PC-9 (cell line): ENCODE measurements around the gene TRPM8. TPM values are rescaled to one million over a fixed set of nuclear protein-coding genes. Genes with fewer than 3 reads are reported as not detected.

Experiments used
- BruUV-seq: library from RNA; stranded (reverse); fragments of 400-500 nt; replicated peaks from 2 replicates; lab custom pipeline; 2021; lab: Mats Ljungman, UMichigan
- CTCF ChIA-PET: fragments of 300-600 bp; sonication (Branson Sonifier 250); formaldehyde crosslinking; loops from one replicate; lab custom pipeline; 2022; ENCODE audit warnings: antibody characterized with exemption; lab: Charles Lee
- POLR2A ChIA-PET: fragments of 300-600 bp; sonication (Branson Sonifier 250); formaldehyde crosslinking; loops from one replicate; lab custom pipeline; 2022; ENCODE audit warnings: antibody characterized with exemption; ENCODE audit not compliant: unreplicated experiment; lab: Charles Lee
- DNase-seq, 2 experiments: peaks; one replicate each; pipeline versions ENCODE4 v3.0.0 to v3.0.0-alpha.2; 2015 to 2022; ENCODE audit warnings: mixed read lengths in 1 of 2
- H2AFZ ChIP-seq: fragments of 200-600 bp; sonication (generic); 2 replicates; pipeline ENCODE4 v1.8.1; 2017; ENCODE audit warnings: antibody characterized with exemption
- H3F3A ChIP-seq: fragments of 200-600 bp; sonication (generic); 2 replicates; pipeline ENCODE4 v1.8.1; 2017; ENCODE audit warnings: antibody characterized with exemption, mild to moderate bottlenecking, low read depth; ENCODE audit not compliant: insufficient read depth
- H3K27ac ChIP-seq: fragments of 200-600 bp; sonication (generic); 2 replicates; pipeline ENCODE4 v1.6.1; 2016; ENCODE audit warnings: mixed run types
- H3K27me3 ChIP-seq: fragments of 200-600 bp; sonication (generic); 2 replicates; pipeline ENCODE4 v1.6.1; 2016; ENCODE audit warnings: low read depth, mixed run types; ENCODE audit not compliant: insufficient read depth
- H3K36me3 ChIP-seq: fragments of 200-600 bp; sonication (generic); 2 replicates; pipeline ENCODE4 v1.6.1; 2016; ENCODE audit warnings: low read depth, mixed run types
- H3K4me1 ChIP-seq: fragments of 200-600 bp; sonication (generic); replicated peaks from 2 replicates; pipeline ENCODE4 v1.6.1; 2016; ENCODE audit warnings: mixed run types; ENCODE audit not compliant: insufficient read depth
- H3K4me2 ChIP-seq: fragments of 200-600 bp; sonication (generic); 2 replicates; pipeline ENCODE4 v1.6.1; 2017; ENCODE audit warnings: mixed run types
- H3K4me3 ChIP-seq: fragments of 200-600 bp; sonication (generic); 2 replicates; pipeline ENCODE4 v1.6.1; 2016; ENCODE audit warnings: mixed run types
- H3K79me2 ChIP-seq: fragments of 200-600 bp; sonication (generic); 2 replicates; pipeline ENCODE4 v1.6.1; 2017; ENCODE audit warnings: low read depth, mixed run types
- H3K9me2 ChIP-seq: fragments of 200-600 bp; sonication (generic); 2 replicates; pipeline ENCODE4 v1.8.1; 2017; ENCODE audit warnings: mild to moderate bottlenecking; ENCODE audit not compliant: insufficient read depth
- H3K9me3 ChIP-seq: fragments of 200-600 bp; sonication (generic); 2 replicates; pipeline ENCODE4 v1.8.1; 2016; ENCODE audit warnings: low read depth; ENCODE audit not compliant: insufficient read depth
- H4K20me1 ChIP-seq: fragments of 200-600 bp; sonication (generic); 2 replicates; pipeline ENCODE4 v1.8.1; 2017; ENCODE audit not compliant: insufficient read depth
- CTCF ChIP-seq: fragments of 200-600 bp; sonication (generic); conservative IDR thresholded peaks from 2 replicates; pipeline ENCODE4 v1.6.1; 2017; ENCODE audit warnings: mixed run types, antibody characterized with exemption, mild to moderate bottlenecking, moderate library complexity
- EZH2 ChIP-seq: fragments of 200-600 bp; sonication (generic); IDR thresholded peaks from 2 replicates; pipeline ENCODE4 v1.8.0; 2017; ENCODE audit warnings: antibody characterized with exemption, low read depth
- intact Hi-C: fragments of 100-400 bp; cut with micrococcal nuclease; formaldehyde crosslinking; loops from one replicate; pipeline ENCODE4 v1.10.0; 2022; ENCODE audit not compliant: unreplicated experiment
- total RNA-seq: library from RNA; stranded (reverse); gene quantifications from 2 replicates; pipeline ENCODE4 v1.2.3, GENCODE V29; 2021

The TRPM8 gene
- total RNA-seq, 1 experiment from 2014 or later: 2.1 TPM

DNA sequence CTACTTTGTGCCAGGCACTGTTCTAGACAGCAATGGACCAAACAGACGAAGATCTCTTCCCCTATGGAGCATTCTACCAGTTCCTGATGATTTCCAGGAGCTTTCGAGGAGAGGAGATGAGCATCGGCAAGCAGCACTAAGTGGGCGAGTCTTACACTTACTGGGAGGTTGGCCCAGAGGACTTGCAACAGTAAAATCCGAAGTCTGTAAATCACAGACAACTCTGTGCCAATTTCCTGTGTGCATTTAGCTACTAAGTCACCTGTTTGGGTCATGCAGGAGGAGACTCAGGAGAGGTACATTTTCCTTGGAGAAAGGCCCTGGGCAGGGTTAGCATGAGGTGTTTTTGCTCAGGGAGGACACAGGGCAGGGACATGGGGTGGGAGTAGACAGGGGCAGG, 58.9 kb downstream of the TRPM8 start:
- CTCF ChIA-PET: no interaction called here
- POLR2A ChIA-PET: interaction anchor here (0.6 kb wide), 1 partner anchor 569 kb away, joined by 4 read pairs; no protein-coding TSS in a partner anchor
- H4K20me1 ChIP-seq: no peaks in the 10 kb centered on the region
- DNase-seq: no peak
- peaks cover 41% of the 10 kb centered on the region for H3F3A ChIP-seq
- no peak overlapping the region for H2AFZ ChIP-seq
- H3K9me2 ChIP-seq: no peaks in the 10 kb centered on the region
- intact Hi-C loops: loop anchor here (1.0 to 10.0 kb wide), 11 partner anchors 159 to 1769 kb away; partner anchors contain the start of gene SH3BP4
- no peak overlapping the region for H3K4me2 ChIP-seq
- no peaks in the 10 kb centered on the region for H3K36me3 ChIP-seq
- H3K79me2 ChIP-seq: no peaks in the 10 kb centered on the region
- peaks cover 62% of the 10 kb centered on the region for H3K4me1 ChIP-seq
- no peak overlapping the region for H3K27ac ChIP-seq
- no peak for TF ChIP-seq EZH2
- no peak for TF ChIP-seq CTCF
- H3K27me3 ChIP-seq: no peaks in the 10 kb centered on the region
- no peaks in the 10 kb centered on the region for H3K9me3 ChIP-seq
- BruUV-seq: no TSS peak
- H3K4me3 ChIP-seq: no peak overlapping the region

- Histone ChIP-seq H3K36me3 (no peaks in the 10 kb centered on the region), H3K27ac (peak overlapping the region; percentile 55), H3K27me3 (no peaks in the 10 kb centered on the region), H2AFZ (peak overlapping the region; percentile 23; the same call in 1 of the 2 replicates), H3K9me3 (no peaks in the 10 kb centered on the region), H3K4me3 (no peak overlapping the region), H3K4me2 (peak overlapping the region; percentile 54), H4K20me1 (no peaks in the 10 kb centered on the region), H3K9me2 (no peaks in the 10 kb centered on the region), H3F3A (peaks cover 44% of the 10 kb centered on the region), H3K4me1 (peaks cover 69% of the 10 kb centered on the region), H3K79me2 (no peaks in the 10 kb centered on the region)
- BruUV-seq: no TSS peak
- POLR2A ChIA-PET: no interaction called here
- intact Hi-C loops: loop anchor here (1.0 to 10.0 kb wide), 12 partner anchors 126 to 1768 kb away; partner anchors contain the start of gene SH3BP4
- peak; percentile 56 to 94 for DNase-seq
- CTCF ChIA-PET: interaction anchor here (1.5 kb wide), 1 partner anchor 1140 kb away, joined by 4 read pairs; no protein-coding TSS in a partner anchor
- TF ChIP-seq EZH2: no peak
- TF ChIP-seq CTCF: peak; percentile 88
Measured at GRCh38 chr2:233976690-233977294, 59.6 kb downstream of the TRPM8 start.

DNA sequence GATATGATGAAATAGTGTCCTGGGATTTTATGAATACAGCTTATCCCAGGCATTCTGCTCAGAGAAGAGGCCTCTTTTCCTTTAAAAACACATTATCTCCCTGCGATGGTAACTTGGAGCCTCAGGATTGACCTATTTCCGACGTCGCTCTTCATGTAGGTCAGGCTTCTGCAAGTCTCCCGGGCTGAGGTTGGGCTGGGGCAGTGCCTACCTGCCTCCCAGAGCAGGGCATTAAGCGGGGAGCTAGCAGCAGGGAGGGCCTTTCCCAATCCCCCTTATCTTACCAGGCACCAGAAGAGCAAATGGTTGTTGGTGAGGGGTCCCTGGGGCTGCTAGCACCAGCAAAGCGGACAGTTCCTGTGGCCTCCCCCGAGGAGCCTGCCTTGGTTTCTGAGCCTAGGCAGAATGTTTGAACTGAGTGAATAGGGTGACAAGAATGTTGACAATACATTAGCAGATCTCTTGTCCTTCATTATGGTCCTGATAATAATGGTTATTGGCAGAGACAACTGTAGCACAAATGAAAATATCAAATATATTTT, 60.2 kb downstream of the TRPM8 start:
- ChIA-PET POLR2A (interaction anchor here (0.7 kb wide), 1 partner anchor 991 kb away, joined by 4 read pairs; no protein-coding TSS in a partner anchor), CTCF (interaction anchor here (1.5 kb wide), 1 partner anchor 1140 kb away, joined by 4 read pairs; no protein-coding TSS in a partner anchor)
- H3K4me2 ChIP-seq: peak overlapping the region; percentile 54
- H4K20me1 ChIP-seq: no peaks in the 10 kb centered on the region
- H3K36me3 ChIP-seq: no peaks in the 10 kb centered on the region
- no peak for TF ChIP-seq CTCF
- no peak for TF ChIP-seq EZH2
- H3K4me1 ChIP-seq: peaks cover 75% of the 10 kb centered on the region
- no peaks in the 10 kb centered on the region for H3K27me3 ChIP-seq
- DNase-seq: no peak
- peaks cover 50% of the 10 kb centered on the region for H3F3A ChIP-seq
- H3K9me3 ChIP-seq: no peaks in the 10 kb centered on the region
- no peaks in the 10 kb centered on the region for H3K9me2 ChIP-seq
- 0 out of 2 replicates have a peak overlapping the region, but pooled peaks have one; percentile 23 for H2AFZ ChIP-seq
- H3K79me2 ChIP-seq: no peaks in the 10 kb centered on the region
- peak overlapping the region; percentile 55 for H3K27ac ChIP-seq
- no peak overlapping the region for H3K4me3 ChIP-seq
- intact Hi-C loops: loop anchor here (1.0 to 10.0 kb wide), 6 partner anchors 125 to 1767 kb away; partner anchors contain the start of gene SH3BP4
- no TSS peak for BruUV-seq
